Esophagus muscularis mucosa (tissue), 3 donors: ENCODE data around the gene CABP4.

Experiments
- CTCF ChIP-seq, 3 experiments: fragments of 200-600 bp in 2 of 3; fragments of 450-650 bp in 1 of 3; sonication (generic) in 2 of 3; IDR thresholded peaks; one replicate each; pipeline ENCODE4 v1.5.1; 2017 to 2019; ENCODE audit warnings: antibody characterized with exemption in 3 of 3, mild to moderate bottlenecking in 2 of 3, moderate library complexity in 1 of 3
- POLR2AphosphoS5 ChIP-seq, 2 donors: sonication (generic); formaldehyde crosslinking; IDR thresholded peaks; one replicate each; pipeline ENCODE4 v1.6.1; 2017; ENCODE audit warnings: antibody characterized with exemption in 2 of 2

- TF ChIP-seq CTCF (IDR thresholded peaks at IDR 0.05), result no peak
- TF ChIP-seq POLR2AphosphoS5 (IDR thresholded peaks at IDR 0.05), result no peak
Measured at GRCh38 chr11:67503119-67504004, 48.2 kb downstream of the CABP4 start.
